Upper lobe of left lung (tissue), 6 donors: ENCODE data around the gene VAPA. TPM values are rescaled to one million over a fixed set of nuclear protein-coding genes. Genes with fewer than 3 reads are reported as not detected.

Source experiments
- ATAC-seq, 2 donors: fragments of 200-7000 bp; cut with Tn5 transposase; one replicate each; pipeline ENCODE4 v1.9.1; 2022; ENCODE audit warnings: mild to moderate bottlenecking in 2 of 2, moderate library complexity in 2 of 2; ENCODE audit not compliant: low FRiP score in 2 of 2
- DNase-seq, 2 donors: peaks; one replicate each; pipeline ENCODE4 v3.0.0-alpha.2; 2019 to 2020
- H3K27ac ChIP-seq, 4 donors: fragments of 200-600 bp; sonication (generic); one replicate each; pipeline ENCODE4 v1.5.1; 2016 to 2019
- H3K27me3 ChIP-seq, 4 donors: fragments of 200-600 bp; sonication (generic); one replicate each; pipeline ENCODE4 v1.5.1; 2017 to 2019
- H3K36me3 ChIP-seq, 4 donors: fragments of 200-600 bp; sonication (generic); one replicate each; pipeline ENCODE4 v1.5.1; 2016 to 2019
- H3K4me1 ChIP-seq, 4 donors: fragments of 200-600 bp; sonication (generic); one replicate each; pipeline ENCODE4 v1.5.1; 2018 to 2019
- H3K4me3 ChIP-seq, 4 donors: fragments of 200-600 bp; sonication (generic); one replicate each; pipeline ENCODE4 v1.5.1; 2017 to 2019; ENCODE audit warnings: mild to moderate bottlenecking in 2 of 4, moderate library complexity in 1 of 4
- H3K9me3 ChIP-seq, 4 donors: fragments of 200-600 bp; sonication (generic); one replicate each; pipeline ENCODE4 v1.5.1; 2018 to 2019
- EP300 ChIP-seq, 4 donors: sonication (generic); formaldehyde crosslinking; IDR thresholded peaks; one replicate each; pipeline ENCODE4 v1.5.1; 2017; ENCODE audit warnings: antibody characterized with exemption in 4 of 4, control low read depth in 2 of 4
- POLR2A ChIP-seq, 4 donors: fragments of 450-650 bp; IDR thresholded peaks; one replicate each; pipeline ENCODE4 v1.5.1; 2016 to 2017; ENCODE audit warnings: antibody characterized with exemption in 4 of 4, mild to moderate bottlenecking in 2 of 4
- POLR2AphosphoS5 ChIP-seq, 2 donors: sonication (generic); formaldehyde crosslinking; IDR thresholded peaks; one replicate each; pipeline ENCODE4 v1.5.1; 2017; ENCODE audit warnings: antibody characterized with exemption in 2 of 2
- WGBS, 2 donors: methylation state at CpG; one replicate each; pipeline ENCODE4 v1.1.5; 2017 to 2018; 5-methylcytosine and 5-hydroxymethylcytosine counted together
- total RNA-seq, 6 donors: library from RNA; depleted of rRNA in 4 of 6; stranded (reverse); fragments of >200 nt in 4 of 6; gene quantifications; one replicate each; pipeline versions ENCODE4 v1.1.0 to v1.2.1, GENCODE V29; 2016 to 2021
- TF ChIP-seq, protein P1 (sequence below), 6 experiments: fragments of 450-650 bp in 4 of 6; fragments of 200-600 bp in 2 of 6; sonication (generic) in 2 of 6; IDR thresholded peaks; one replicate each; pipeline ENCODE4 v1.5.1; 2016 to 2019; ENCODE audit warnings: antibody characterized with exemption in 6 of 6
- donor health status: DM: no; HTN: no; CAD: no; lungs with moderate emphysema.
- donor health status: DM: no; HTN: yes; CAD: no; lungs with severe emphysema.

The VAPA gene
- total RNA-seq, 6 donors from 2014 or later = 233 to 566 (median 285) TPM

DNA sequence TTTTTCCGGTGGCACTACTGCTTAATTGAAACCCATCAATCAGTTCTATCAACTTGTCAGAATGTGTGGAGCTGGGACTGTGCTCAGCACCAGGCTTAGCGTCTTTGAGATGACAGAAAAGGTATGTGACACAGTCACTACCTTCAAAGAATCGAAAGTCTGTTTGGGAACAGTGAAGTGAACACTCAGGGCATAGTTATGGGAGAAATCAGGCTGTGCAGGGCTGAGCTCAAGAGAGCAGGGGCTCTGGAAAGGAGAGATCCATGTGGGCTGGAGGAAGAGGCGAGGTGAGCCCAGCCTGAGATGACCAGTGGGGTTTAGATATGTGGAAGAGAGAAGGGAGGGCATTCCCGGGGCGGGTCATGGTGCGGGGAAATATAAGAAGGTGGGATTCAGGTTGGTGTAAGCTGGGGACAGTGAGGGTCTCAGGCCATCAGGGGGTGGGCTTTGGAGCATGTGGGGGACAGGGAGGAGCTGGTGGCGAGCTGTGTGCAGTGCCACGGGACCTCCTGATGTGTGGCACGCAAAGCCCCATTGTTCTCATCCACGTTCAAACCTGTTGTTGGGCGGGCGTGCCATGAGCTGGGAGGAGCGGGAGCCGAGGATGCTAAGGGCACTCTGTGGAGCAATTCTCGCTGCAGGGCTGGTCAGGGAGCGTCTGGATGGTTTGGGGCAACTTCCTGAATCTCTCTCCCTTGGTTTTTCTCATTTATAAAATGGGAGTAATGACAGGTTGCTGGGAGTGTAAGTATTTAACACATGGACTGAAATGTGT, 72.5 kb downstream of the VAPA start:
- Histone ChIP-seq H3K36me3 (no peaks in the 10 kb centered on the region), H3K9me3 (no peaks in the 10 kb centered on the region), H3K27me3 (no peaks in the 10 kb centered on the region), H3K4me3 (no peak overlapping the region), H3K27ac (no peak overlapping the region), H3K4me1 (no peaks in the 10 kb centered on the region)
- ATAC-seq (no peak), DNase-seq (no peak)
- TF ChIP-seq, protein P1, sequence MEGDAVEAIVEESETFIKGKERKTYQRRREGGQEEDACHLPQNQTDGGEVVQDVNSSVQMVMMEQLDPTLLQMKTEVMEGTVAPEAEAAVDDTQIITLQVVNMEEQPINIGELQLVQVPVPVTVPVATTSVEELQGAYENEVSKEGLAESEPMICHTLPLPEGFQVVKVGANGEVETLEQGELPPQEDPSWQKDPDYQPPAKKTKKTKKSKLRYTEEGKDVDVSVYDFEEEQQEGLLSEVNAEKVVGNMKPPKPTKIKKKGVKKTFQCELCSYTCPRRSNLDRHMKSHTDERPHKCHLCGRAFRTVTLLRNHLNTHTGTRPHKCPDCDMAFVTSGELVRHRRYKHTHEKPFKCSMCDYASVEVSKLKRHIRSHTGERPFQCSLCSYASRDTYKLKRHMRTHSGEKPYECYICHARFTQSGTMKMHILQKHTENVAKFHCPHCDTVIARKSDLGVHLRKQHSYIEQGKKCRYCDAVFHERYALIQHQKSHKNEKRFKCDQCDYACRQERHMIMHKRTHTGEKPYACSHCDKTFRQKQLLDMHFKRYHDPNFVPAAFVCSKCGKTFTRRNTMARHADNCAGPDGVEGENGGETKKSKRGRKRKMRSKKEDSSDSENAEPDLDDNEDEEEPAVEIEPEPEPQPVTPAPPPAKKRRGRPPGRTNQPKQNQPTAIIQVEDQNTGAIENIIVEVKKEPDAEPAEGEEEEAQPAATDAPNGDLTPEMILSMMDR (IDR thresholded peaks at IDR 0.05) = no peak
- TF ChIP-seq POLR2A (IDR thresholded peaks at IDR 0.05) (no peak), POLR2AphosphoS5 (IDR thresholded peaks at IDR 0.05) (no peak), EP300 (IDR thresholded peaks at IDR 0.05) (no peak)
- WGBS, 2 donors = 79 to 81% methylated on average over 17 of the region's 17 CpGs

DNA sequence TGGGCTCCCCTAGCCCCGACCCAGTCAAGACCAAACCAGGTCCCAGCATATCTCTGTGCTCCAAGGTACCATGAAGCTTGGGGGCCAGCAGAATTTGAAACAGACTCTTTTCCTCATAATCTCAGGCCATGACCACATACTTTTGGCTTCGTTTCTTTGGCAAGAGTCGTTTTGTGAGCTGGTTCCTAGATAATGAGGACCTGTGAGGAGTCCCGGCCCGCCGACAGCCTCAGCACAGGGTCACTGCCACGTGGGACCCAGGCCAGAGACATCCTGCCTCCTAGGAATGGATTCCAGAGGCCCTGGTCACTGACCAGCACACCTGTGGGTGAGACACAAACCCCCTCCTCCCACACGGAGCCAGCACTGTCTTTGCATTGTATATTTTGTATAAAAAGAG, 73.5 kb downstream of the VAPA start:
- 74 to 78% methylated on average over 7 to 8 of the region's 8 CpGs for WGBS, 2 donors
- Histone ChIP-seq H3K27ac (no peak overlapping the region), H3K9me3 (no peaks in the 10 kb centered on the region), H3K4me1 (no peaks in the 10 kb centered on the region), H3K4me3 (no peak overlapping the region), H3K36me3 (no peaks in the 10 kb centered on the region), H3K27me3 (no peaks in the 10 kb centered on the region)
- TF ChIP-seq EP300 (IDR thresholded peaks at IDR 0.05) = no peak
- TF ChIP-seq, protein P1 (IDR thresholded peaks at IDR 0.05) = no peak
- TF ChIP-seq POLR2AphosphoS5 (IDR thresholded peaks at IDR 0.05) = no peak
- no peak for TF ChIP-seq POLR2A (IDR thresholded peaks at IDR 0.05)
- DNase-seq (no peak), ATAC-seq (peak in 1 of 2 donors; percentile 27)

DNA sequence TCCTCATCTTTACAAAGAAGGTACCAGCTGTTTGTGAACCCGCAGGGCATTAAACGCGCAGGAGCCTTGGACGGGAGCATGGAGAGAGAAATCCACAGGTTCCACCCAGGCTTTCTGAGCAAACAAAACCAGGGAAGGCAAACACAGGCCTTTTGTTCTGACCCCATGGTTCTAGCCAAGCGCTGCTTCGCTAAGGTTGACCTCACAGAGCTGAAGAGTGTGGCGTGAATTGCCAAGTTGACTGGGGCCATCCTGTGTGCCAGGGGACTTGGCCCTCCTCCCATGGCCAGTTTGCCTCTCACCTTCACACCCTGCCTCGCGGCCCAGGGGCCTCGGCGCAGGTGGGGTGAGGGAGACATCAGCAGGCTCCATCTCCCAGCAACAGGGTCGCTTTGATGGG, 74.1 kb downstream of the VAPA start:
- H3K27ac ChIP-seq = no peak overlapping the region
- no peaks in the 10 kb centered on the region for H3K36me3 ChIP-seq
- TF ChIP-seq, protein P1 (IDR thresholded peaks at IDR 0.05) = no peak
- TF ChIP-seq POLR2A (IDR thresholded peaks at IDR 0.05) = no peak
- TF ChIP-seq POLR2AphosphoS5 (IDR thresholded peaks at IDR 0.05) = no peak
- no peak for TF ChIP-seq EP300 (IDR thresholded peaks at IDR 0.05)
- WGBS, 2 donors = 74 to 84% methylated on average over 5 to 12 of the region's 12 CpGs
- H3K4me1 ChIP-seq = no peaks in the 10 kb centered on the region
- no peaks in the 10 kb centered on the region for H3K9me3 ChIP-seq
- H3K4me3 ChIP-seq = no peak overlapping the region
- ATAC-seq (no peak), DNase-seq (no peak)
- H3K27me3 ChIP-seq = no peaks in the 10 kb centered on the region

DNA sequence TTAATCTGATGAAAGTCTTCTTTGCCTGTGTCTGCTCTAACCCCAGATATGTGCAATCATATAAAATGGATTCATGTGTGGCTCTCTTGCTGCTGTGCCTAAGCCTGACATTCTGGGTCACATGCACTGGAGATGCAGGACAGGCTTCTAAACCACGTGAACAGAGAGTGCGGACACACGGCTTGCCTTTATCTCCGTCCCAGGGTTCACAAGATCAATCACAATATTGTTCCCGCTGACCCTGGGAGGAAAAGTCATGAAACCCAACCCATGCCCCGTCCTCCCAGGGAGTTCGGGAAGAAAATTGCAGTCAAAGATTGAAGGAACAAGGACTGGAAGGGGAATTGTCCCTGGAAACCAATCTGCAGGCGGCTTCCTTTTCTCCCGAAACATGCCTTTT, 74.8 kb downstream of the VAPA start:
- Histone ChIP-seq H3K27ac (no peak overlapping the region), H3K9me3 (no peaks in the 10 kb centered on the region), H3K4me1 (peaks cover 0 to 2% (median 0%) of the 10 kb centered on the region in 4 donors), H3K36me3 (no peaks in the 10 kb centered on the region), H3K27me3 (no peaks in the 10 kb centered on the region), H3K4me3 (no peak overlapping the region)
- TF ChIP-seq POLR2AphosphoS5 (IDR thresholded peaks at IDR 0.05) (no peak), POLR2A (IDR thresholded peaks at IDR 0.05) (no peak), EP300 (IDR thresholded peaks at IDR 0.05) (no peak)
- TF ChIP-seq, protein P1 (IDR thresholded peaks at IDR 0.05) = no peak
- no peak for ATAC-seq
- WGBS, 2 donors = 87 to 89% methylated on average over 9 of the region's 9 CpGs
- DNase-seq = no peak

DNA sequence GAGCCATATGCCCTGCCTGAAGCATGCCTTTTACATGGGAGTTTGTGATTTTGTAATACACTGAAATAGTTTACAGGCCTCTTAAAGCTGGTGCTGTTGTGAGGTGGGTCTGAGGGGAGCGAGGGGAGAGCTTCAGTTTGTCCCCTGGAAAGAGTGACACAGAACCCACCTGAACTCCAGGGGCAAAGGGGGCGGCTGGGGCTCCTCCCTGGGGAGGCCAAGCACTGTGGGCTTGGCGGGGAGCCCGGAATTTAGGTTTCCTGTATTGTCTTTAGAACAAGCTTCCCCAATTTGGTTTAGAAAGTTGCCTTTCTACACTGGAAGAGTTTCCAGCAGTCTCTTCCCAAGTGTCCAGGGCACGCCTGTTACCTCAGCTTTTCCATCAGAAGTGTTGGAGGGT, 75.7 kb downstream of the VAPA start:
- TF ChIP-seq EP300 (IDR thresholded peaks at IDR 0.05) (no peak), POLR2AphosphoS5 (IDR thresholded peaks at IDR 0.05) (no peak), POLR2A (IDR thresholded peaks at IDR 0.05) (no peak)
- TF ChIP-seq, protein P1 (IDR thresholded peaks at IDR 0.05) = no peak
- H3K4me3 ChIP-seq = no peak overlapping the region
- no peaks in the 10 kb centered on the region for H3K36me3 ChIP-seq
- DNase-seq (no peak), ATAC-seq (peak in 1 of 2 donors; percentile 41)
- H3K27me3 ChIP-seq = no peaks in the 10 kb centered on the region
- no peaks in the 10 kb centered on the region for H3K9me3 ChIP-seq
- H3K4me1 ChIP-seq = peaks cover 0 to 2% (median 0%) of the 10 kb centered on the region in 4 donors
- WGBS, 2 donors = 30 to 40% methylated on average over 3 to 5 of the region's 5 CpGs
- no peak overlapping the region for H3K27ac ChIP-seq
